Omental fat pad (tissue), 4 donors: ENCODE measurements around the gene MYO18B. TPM values are rescaled to one million over a fixed set of nuclear protein-coding genes. Genes with fewer than 3 reads are reported as not detected.

Experiments used
- ATAC-seq: fragments of 150-250 bp; one replicate; pipeline ENCODE4 v1.9.1; 2016; ENCODE audit warnings: mild to moderate bottlenecking, moderate library complexity; ENCODE audit not compliant: low FRiP score
- DNase-seq: peaks from one replicate; pipeline ENCODE4 v3.0.0-alpha.2; 2019; ENCODE audit warnings: low spot score
- CTCF ChIP-seq, 3 donors: fragments of 450-650 bp; IDR thresholded peaks; one replicate each; pipeline ENCODE4 v1.5.1; 2016 to 2017; ENCODE audit warnings: antibody characterized with exemption in 3 of 3, mild to moderate bottlenecking in 3 of 3, moderate library complexity in 2 of 3
- total RNA-seq, 4 donors: library from RNA; depleted of rRNA; stranded (reverse); fragments of >200 nt; gene quantifications; one replicate each; pipeline ENCODE4 v1.1.0, GENCODE V29; 2016

Gene MYO18B
- total RNA-seq, 4 donors from 2014 or later = under 0.01 TPM; not detected in 2

- ATAC-seq = no peak
- no peak for TF ChIP-seq CTCF (IDR thresholded peaks at IDR 0.05)
- no peak for DNase-seq
Observed at GRCh38 chr22:25754527-25755202, 12.7 kb downstream of the MYO18B start.

DNA sequence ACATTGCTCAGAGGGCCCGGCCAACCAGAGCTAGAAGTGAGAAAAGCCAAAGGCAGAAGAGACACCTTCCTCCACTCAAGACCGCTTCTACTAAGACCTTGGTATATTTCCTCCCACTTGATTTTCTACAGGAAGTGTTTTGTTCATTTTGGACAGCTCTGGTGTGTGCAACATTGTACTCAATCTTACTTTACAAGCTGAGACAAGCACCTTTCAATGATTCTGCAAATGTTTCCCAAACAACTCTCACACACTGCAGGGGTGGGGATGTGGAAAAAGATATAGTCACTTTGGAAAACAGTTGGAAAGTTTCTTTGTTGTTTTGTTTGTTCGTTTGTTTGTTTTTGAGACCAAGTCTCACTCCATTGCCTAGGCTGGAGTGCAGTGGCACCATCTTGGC lies 15.7 kb downstream of the MYO18B start:
- TF ChIP-seq CTCF (IDR thresholded peaks at IDR 0.05) = no peak
- DNase-seq (no peak), ATAC-seq (no peak)

- DNase-seq (no peak), ATAC-seq (no peak)
- no peak for TF ChIP-seq CTCF (IDR thresholded peaks at IDR 0.05)
Observed at GRCh38 chr22:25758316-25758715, 16.3 kb downstream of the MYO18B start.

DNA sequence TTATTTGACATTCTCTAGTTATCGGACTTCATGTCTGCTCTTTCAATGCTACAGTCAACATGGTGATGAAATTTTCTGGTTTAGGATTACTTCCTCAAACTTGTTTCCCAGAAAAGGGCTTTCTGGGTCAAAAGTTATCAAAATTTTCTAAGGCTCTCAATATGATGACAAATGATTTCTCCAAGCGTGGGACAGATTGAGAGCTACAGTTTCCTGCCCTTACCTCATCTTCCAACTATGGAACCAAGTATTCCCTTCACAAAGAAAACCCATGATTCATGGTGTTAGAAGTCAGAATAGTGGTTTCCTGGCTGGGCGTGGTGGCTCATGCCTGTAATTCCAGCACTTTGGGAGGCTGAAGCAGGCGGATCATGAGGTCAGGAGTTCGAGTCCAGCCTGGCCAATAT lies 17.8 kb downstream of the MYO18B start:
- DNase-seq (no peak), ATAC-seq (peak; percentile 61)
- TF ChIP-seq CTCF (IDR thresholded peaks at IDR 0.05) = no peak

DNA sequence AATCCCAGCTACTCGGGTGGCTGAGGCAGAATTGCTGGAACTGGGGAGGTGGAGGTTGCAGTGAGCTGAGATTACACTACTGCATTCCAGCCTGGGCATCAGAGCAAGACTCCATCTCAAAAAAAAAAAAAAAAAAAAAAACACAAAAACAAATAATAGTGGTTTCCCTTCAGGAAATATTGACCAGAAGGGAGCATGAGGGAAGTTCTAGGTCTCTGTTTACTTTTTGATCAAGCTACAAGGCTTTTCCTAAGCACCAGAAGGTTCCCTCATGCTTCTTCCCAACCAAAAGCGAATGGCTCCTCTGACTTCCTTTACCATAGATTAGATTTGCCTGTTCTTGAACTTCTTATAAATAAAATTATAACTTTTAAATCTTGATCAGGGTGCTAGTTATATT lies 18.3 kb downstream of the MYO18B start:
- ATAC-seq (no peak), DNase-seq (no peak)
- no peak for TF ChIP-seq CTCF (IDR thresholded peaks at IDR 0.05)

- no peak for ATAC-seq
Observed at GRCh38 chr22:25760848-25761595, 19.0 kb downstream of the MYO18B start.

More at GRCh38 chr22:25760848-25761595, 19.0 kb downstream of the MYO18B start:
- no peak for TF ChIP-seq CTCF (IDR thresholded peaks at IDR 0.05)
- no peak for DNase-seq
